ENCODE measurements around the gene STX11. TPM values are rescaled to one million over a fixed set of nuclear protein-coding genes. Genes with fewer than 3 reads are reported as not detected.

The STX11 gene
- total RNA-seq, 1 experiment from 2014 or later, result 3.2 TPM

DNA sequence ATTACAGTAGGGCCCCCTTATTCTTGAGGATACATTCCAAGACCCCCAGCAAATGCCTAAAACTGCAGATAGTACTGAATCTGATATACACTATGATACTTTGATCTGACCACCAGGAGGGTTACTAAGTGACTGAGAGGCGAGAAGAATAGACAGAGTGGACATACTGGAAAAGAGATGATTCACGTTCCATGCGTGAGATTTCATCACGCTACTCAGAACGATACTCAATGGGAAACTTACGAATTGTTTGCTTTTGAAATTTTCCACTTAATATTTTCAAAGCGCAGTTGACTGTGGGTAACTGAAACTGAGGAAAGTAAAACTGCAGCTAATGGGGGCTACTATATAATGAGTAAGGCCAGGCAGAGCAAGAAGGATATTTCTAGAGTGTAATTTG is 60.8 kb downstream of the STX11 start:
- Histone ChIP-seq H3K4me3 (ENCODE audit: low read depth in 2 of 2, low read length in 2 of 2) (no peak overlapping the region), H3K27me3 (ENCODE audit: control insufficient read depth, insufficient read depth, low read length) (no peaks in the 10 kb centered on the region), H3K27ac (ENCODE audit: low read length) (no peak overlapping the region), H3K4me1 (ENCODE audit: control insufficient read depth, insufficient read depth, low read length) (peaks cover 7% of the 10 kb centered on the region; the same call in 1 of the 2 replicates), H3K36me3 (ENCODE audit: control insufficient read depth, insufficient read depth, low read length) (no peaks in the 10 kb centered on the region), H3K9me3 (ENCODE audit: control insufficient read depth, insufficient read depth, low read depth, low read length) (no peaks in the 10 kb centered on the region; the same call in 1 of the 2 replicates)
- no TSS peak for BruUV-seq (replicated peaks)
- no peak for TF ChIP-seq POLR2AphosphoS5 (IDR thresholded peaks at IDR 0.05; ENCODE audit: low read depth, low read length)
- no peak for TF ChIP-seq TCF7L2 (IDR thresholded peaks at IDR 0.05; ENCODE audit: low read depth, low read length)
- no peak for TF ChIP-seq SIN3A (IDR thresholded peaks at IDR 0.05; ENCODE audit: borderline replicate concordance, insufficient read depth, low read depth, low read length)
- TF ChIP-seq, protein P1, sequence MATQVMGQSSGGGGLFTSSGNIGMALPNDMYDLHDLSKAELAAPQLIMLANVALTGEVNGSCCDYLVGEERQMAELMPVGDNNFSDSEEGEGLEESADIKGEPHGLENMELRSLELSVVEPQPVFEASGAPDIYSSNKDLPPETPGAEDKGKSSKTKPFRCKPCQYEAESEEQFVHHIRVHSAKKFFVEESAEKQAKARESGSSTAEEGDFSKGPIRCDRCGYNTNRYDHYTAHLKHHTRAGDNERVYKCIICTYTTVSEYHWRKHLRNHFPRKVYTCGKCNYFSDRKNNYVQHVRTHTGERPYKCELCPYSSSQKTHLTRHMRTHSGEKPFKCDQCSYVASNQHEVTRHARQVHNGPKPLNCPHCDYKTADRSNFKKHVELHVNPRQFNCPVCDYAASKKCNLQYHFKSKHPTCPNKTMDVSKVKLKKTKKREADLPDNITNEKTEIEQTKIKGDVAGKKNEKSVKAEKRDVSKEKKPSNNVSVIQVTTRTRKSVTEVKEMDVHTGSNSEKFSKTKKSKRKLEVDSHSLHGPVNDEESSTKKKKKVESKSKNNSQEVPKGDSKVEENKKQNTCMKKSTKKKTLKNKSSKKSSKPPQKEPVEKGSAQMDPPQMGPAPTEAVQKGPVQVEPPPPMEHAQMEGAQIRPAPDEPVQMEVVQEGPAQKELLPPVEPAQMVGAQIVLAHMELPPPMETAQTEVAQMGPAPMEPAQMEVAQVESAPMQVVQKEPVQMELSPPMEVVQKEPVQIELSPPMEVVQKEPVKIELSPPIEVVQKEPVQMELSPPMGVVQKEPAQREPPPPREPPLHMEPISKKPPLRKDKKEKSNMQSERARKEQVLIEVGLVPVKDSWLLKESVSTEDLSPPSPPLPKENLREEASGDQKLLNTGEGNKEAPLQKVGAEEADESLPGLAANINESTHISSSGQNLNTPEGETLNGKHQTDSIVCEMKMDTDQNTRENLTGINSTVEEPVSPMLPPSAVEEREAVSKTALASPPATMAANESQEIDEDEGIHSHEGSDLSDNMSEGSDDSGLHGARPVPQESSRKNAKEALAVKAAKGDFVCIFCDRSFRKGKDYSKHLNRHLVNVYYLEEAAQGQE (IDR thresholded peaks at IDR 0.05; ENCODE audit: insufficient read depth in 1 of 2, low read depth in 2 of 2, low read length in 1 of 2), result no peak
- ChIA-PET POLR2A (no interaction called here), CTCF (no interaction called here)
- DNase-seq (ENCODE audit: low read depth, low spot score) (no peak), ATAC-seq (no peak)
- in situ Hi-C loops (cut with HindIII; ENCODE audit: low pct_unique_long_range_greater_than_20kb, low sequenced_read_pairs) (no loop called here), intact Hi-C loops (cut with micrococcal nuclease; ENCODE audit: unreplicated experiment) (no loop called here)

DNA sequence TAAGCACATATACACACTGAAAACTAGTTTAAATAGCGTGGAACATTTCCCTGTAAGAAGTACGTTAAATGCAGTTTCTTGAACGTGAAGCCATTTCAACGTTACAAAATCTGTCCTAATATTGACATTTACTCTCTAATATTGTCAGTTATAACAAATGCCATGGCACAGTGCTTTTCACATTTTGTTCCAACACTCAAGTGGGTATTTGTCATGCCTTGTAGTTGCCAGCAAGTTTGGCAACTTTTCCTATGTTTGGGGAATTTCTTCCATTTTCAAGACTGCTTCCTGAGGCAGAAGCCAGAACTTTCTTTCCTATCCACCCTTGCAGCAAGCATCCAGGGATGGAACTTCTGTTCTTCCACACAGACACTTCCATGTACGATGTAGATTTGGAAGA is 63.0 kb downstream of the STX11 start:
- Histone ChIP-seq H3K36me3 (ENCODE audit: control insufficient read depth, insufficient read depth, low read length) (no peaks in the 10 kb centered on the region), H3K4me1 (ENCODE audit: control insufficient read depth, insufficient read depth, low read length) (peaks cover 14% of the 10 kb centered on the region), H3K27ac (ENCODE audit: low read length) (no peak overlapping the region), H3K9me3 (ENCODE audit: control insufficient read depth, insufficient read depth, low read depth, low read length) (no peaks in the 10 kb centered on the region; the same call in 1 of the 2 replicates), H3K4me3 (ENCODE audit: low read depth in 2 of 2, low read length in 2 of 2) (no peak overlapping the region), H3K27me3 (ENCODE audit: control insufficient read depth, insufficient read depth, low read length) (no peaks in the 10 kb centered on the region)
- no TSS peak for BruUV-seq (replicated peaks)
- ChIA-PET CTCF (no interaction called here), POLR2A (no interaction called here)
- in situ Hi-C loops (cut with HindIII; ENCODE audit: low pct_unique_long_range_greater_than_20kb, low sequenced_read_pairs) (no loop called here), intact Hi-C loops (cut with micrococcal nuclease; ENCODE audit: unreplicated experiment) (no loop called here)
- TF ChIP-seq POLR2AphosphoS5 (IDR thresholded peaks at IDR 0.05; ENCODE audit: low read depth, low read length), result no peak
- DNase-seq (ENCODE audit: low read depth, low spot score), result no peak
- ATAC-seq, result no peak

- no peaks in the 10 kb centered on the region; the same call in 1 of the 2 replicates for H3K9me3 ChIP-seq (ENCODE audit: control insufficient read depth, insufficient read depth, low read depth, low read length)
- DNase-seq (ENCODE audit: low read depth, low spot score), result no peak
- TF ChIP-seq TCF7L2 (IDR thresholded peaks at IDR 0.05; ENCODE audit: low read depth, low read length), result no peak
- TF ChIP-seq, protein P1 (IDR thresholded peaks at IDR 0.05; ENCODE audit: insufficient read depth in 1 of 2, low read depth in 2 of 2, low read length in 1 of 2), result no peak
- no peak for TF ChIP-seq CTCF (IDR thresholded peaks at IDR 0.05)
- TF ChIP-seq POLR2AphosphoS5 (IDR thresholded peaks at IDR 0.05; ENCODE audit: low read depth, low read length), result no peak
- no peak for TF ChIP-seq SIN3A (IDR thresholded peaks at IDR 0.05; ENCODE audit: borderline replicate concordance, insufficient read depth, low read depth, low read length)
- POLR2A ChIA-PET, result no interaction called here
- no peak overlapping the region for H3K27ac ChIP-seq (ENCODE audit: low read length)
- no peaks in the 10 kb centered on the region for H3K27me3 ChIP-seq (ENCODE audit: control insufficient read depth, insufficient read depth, low read length)
- no peak for ATAC-seq
- H3K36me3 ChIP-seq (ENCODE audit: control insufficient read depth, insufficient read depth, low read length), result no peaks in the 10 kb centered on the region
- intact Hi-C loops (cut with micrococcal nuclease; ENCODE audit: unreplicated experiment) (no loop called here), in situ Hi-C loops (cut with HindIII; ENCODE audit: low pct_unique_long_range_greater_than_20kb, low sequenced_read_pairs) (no loop called here)
- H3K4me1 ChIP-seq (ENCODE audit: control insufficient read depth, insufficient read depth, low read length), result peaks cover 14% of the 10 kb centered on the region
- no peak overlapping the region for H3K4me3 ChIP-seq (ENCODE audit: low read depth in 2 of 2, low read length in 2 of 2)
- BruUV-seq (replicated peaks), result no TSS peak
- CTCF ChIA-PET, result no interaction called here
Measured at GRCh38 chr6:144214029-144214428, 63.7 kb downstream of the STX11 start.

All from Panc1 (cell line).